Measurements from ENCODE around the gene SMAP1.

Gene SMAP1

DNA sequence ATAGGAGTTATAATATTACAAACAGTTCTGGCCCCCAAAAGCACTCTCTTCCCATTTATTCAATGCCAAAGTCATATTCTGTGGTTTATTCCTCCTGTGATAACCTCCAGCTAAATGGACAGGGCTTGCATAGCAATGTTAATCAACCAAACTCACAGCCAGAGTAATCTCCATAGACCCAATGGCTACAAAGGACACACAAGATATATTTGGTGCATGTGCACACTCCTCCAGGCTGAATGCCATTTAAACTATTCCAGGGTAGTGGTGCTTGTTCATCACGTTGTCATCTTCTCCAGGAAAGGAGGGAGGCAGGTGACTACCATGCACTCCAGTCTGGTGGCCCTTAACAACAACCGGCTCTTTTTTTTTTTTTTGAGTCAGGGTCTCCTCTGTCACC lies 232.4 kb downstream of the SMAP1 start:
- DNase-seq (ENCODE audit: low read depth) = no peak

GRCh38 chr6:70901324-70901723 lies 233.6 kb downstream of the SMAP1 start:
- no peak for DNase-seq (ENCODE audit: low read depth)

GRCh38 chr6:70903665-70904452 lies 236.2 kb downstream of the SMAP1 start:
- no peak for DNase-seq (ENCODE audit: low read depth)

DNA sequence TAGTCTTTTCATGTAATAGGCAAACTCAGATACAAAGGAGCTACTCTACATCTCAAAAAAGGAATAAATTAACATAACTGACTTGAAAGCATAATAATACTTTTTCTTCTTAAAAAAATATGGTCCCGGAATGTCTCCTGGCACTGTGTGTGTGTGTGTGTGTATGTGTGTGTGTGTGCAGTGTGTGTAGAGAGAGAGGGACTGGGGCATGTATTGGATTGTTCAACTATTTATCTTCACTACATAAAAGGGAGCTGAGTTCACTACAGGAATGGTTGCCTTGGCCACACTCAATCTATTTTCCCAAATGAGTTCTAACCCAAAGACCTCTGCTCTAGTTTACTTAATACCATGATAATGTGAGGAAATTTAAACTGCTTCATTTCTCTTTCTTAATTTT lies 238.1 kb downstream of the SMAP1 start:
- no peak for DNase-seq (ENCODE audit: low read depth)

Data from T follicular helper cell (primary cell).